GM23338 (cell line): ENCODE results near the gene APBB1. TPM values are rescaled to one million over a fixed set of nuclear protein-coding genes. Genes with fewer than 3 reads are reported as not detected.

ENCODE experiments used
- ATAC-seq: fragments of 200-7000 bp; cut with Tn5 transposase; 3 replicates; pipeline ENCODE4 v1.9.1; 2020
- DNase-seq: peaks from one replicate; pipeline ENCODE4 v3.0.0-alpha.2; 2015; ENCODE audit warnings: low spot score
- H2AFZ ChIP-seq: fragments of 200-600 bp; sonication (generic); 2 replicates; pipeline ENCODE4 v1.8.0; 2016; ENCODE audit warnings: antibody characterized with exemption, mild to moderate bottlenecking, moderate library complexity
- H3F3A ChIP-seq: fragments of 200-600 bp; sonication (generic); replicated peaks from 2 replicates; pipeline ENCODE4 v1.8.0; 2017; ENCODE audit warnings: antibody characterized with exemption, mixed run types, low read depth
- H3K27ac ChIP-seq: fragments of 200-600 bp; sonication (generic); 2 replicates; pipeline ENCODE4 v1.6.1; 2016; ENCODE audit warnings: low read depth
- H3K27me3 ChIP-seq: fragments of 200-600 bp; sonication (generic); 2 replicates; pipeline ENCODE4 v1.8.0; 2016; ENCODE audit warnings: mild to moderate bottlenecking, mixed run types, moderate library complexity; ENCODE audit not compliant: insufficient read depth
- H3K36me3 ChIP-seq: fragments of 200-600 bp; sonication (generic); 2 replicates; pipeline ENCODE4 v1.8.0; 2016; ENCODE audit warnings: mild to moderate bottlenecking; ENCODE audit not compliant: insufficient read depth
- H3K4me1 ChIP-seq: fragments of 200-600 bp; sonication (generic); 2 replicates; pipeline ENCODE4 v1.8.0; 2016; ENCODE audit warnings: mild to moderate bottlenecking, moderate library complexity; ENCODE audit not compliant: insufficient read depth
- H3K4me2 ChIP-seq: fragments of 200-600 bp; sonication (generic); 2 replicates; pipeline ENCODE4 v1.7.1; 2017; ENCODE audit warnings: mixed run types
- H3K4me3 ChIP-seq: fragments of 200-600 bp; sonication (generic); 2 replicates; pipeline ENCODE4 v1.6.1; 2016; ENCODE audit warnings: mixed run types
- H3K79me2 ChIP-seq: fragments of 200-600 bp; sonication (generic); replicated peaks from 2 replicates; pipeline ENCODE4 v1.8.0; 2017; ENCODE audit warnings: mild to moderate bottlenecking; ENCODE audit not compliant: insufficient read depth
- H3K9me2 ChIP-seq: fragments of 200-600 bp; sonication (generic); 2 replicates; pipeline ENCODE4 v1.8.0; 2017; ENCODE audit not compliant: insufficient read depth
- H4K20me1 ChIP-seq: fragments of 200-600 bp; sonication (generic); replicated peaks from 2 replicates; pipeline ENCODE4 v1.8.0; 2017; ENCODE audit warnings: mild to moderate bottlenecking; ENCODE audit not compliant: insufficient read depth
- H3K27ac Mint-ChIP-seq: 2 replicates; pipeline ENCODE4 v1.8.0; 2020; ENCODE audit warnings: inconsistent platforms, mild to moderate bottlenecking, moderate library complexity, mixed read lengths
- H3K27me3 Mint-ChIP-seq: 3 replicates; pipeline ENCODE4 v1.8.0; 2022; ENCODE audit warnings: low read depth, mild to moderate bottlenecking, moderate library complexity, mixed read lengths, inconsistent platforms; ENCODE audit not compliant: insufficient read depth, poor library complexity
- H3K36me3 Mint-ChIP-seq: 3 replicates; pipeline ENCODE4 v1.8.0; 2021; ENCODE audit warnings: low read depth, mild to moderate bottlenecking, inconsistent platforms, moderate library complexity, mixed read lengths
- H3K4me1 Mint-ChIP-seq: 3 replicates; pipeline ENCODE4 v1.8.0; 2020; ENCODE audit warnings: mild to moderate bottlenecking, inconsistent platforms, mixed read lengths
- H3K4me3 Mint-ChIP-seq: 3 replicates; pipeline ENCODE4 v1.8.0; 2021; ENCODE audit warnings: moderate library complexity, mild to moderate bottlenecking, inconsistent platforms, mixed read lengths
- H3K9me3 Mint-ChIP-seq: 3 replicates; pipeline ENCODE4 v1.8.0; 2020; ENCODE audit warnings: moderate library complexity, mild to moderate bottlenecking, inconsistent platforms, mixed read lengths
- ETS1 ChIP-seq: IDR thresholded peaks from 2 replicates; pipeline ENCODE4 v1.6.1; 2016; ENCODE audit warnings: antibody characterized with exemption
- EZH2 ChIP-seq: fragments of 200-600 bp; sonication (generic); IDR thresholded peaks from one replicate; pipeline ENCODE4 v1.8.0; 2017; ENCODE audit warnings: antibody characterized with exemption, mild to moderate bottlenecking, low read depth; ENCODE audit not compliant: unreplicated experiment
- EZH2phosphoT487 ChIP-seq: fragments of 200-600 bp; sonication (generic); IDR thresholded peaks from one replicate; pipeline ENCODE4 v1.8.1; 2018; ENCODE audit warnings: antibody characterized with exemption; ENCODE audit not compliant: unreplicated experiment
- JUNB ChIP-seq: IDR thresholded peaks from one replicate; pipeline ENCODE4 v1.6.1; 2016; ENCODE audit warnings: antibody characterized with exemption; ENCODE audit not compliant: unreplicated experiment
- NANOG ChIP-seq: IDR thresholded peaks from 2 replicates; pipeline ENCODE4 v1.6.1; 2016; ENCODE audit warnings: antibody characterized with exemption, borderline replicate concordance
- POLR2AphosphoS5 ChIP-seq: IDR thresholded peaks from 2 replicates; pipeline ENCODE4 v1.6.1; 2016; ENCODE audit warnings: antibody characterized with exemption, low read depth
- REST ChIP-seq: IDR thresholded peaks from one replicate; pipeline ENCODE4 v1.6.1; 2018; ENCODE audit warnings: antibody characterized with exemption; ENCODE audit not compliant: unreplicated experiment
- STAT1 ChIP-seq: IDR thresholded peaks from one replicate; pipeline ENCODE4 v1.6.1; 2016; ENCODE audit warnings: antibody characterized with exemption; ENCODE audit not compliant: unreplicated experiment
- ZNF114 ChIP-seq: fragments of 250-450 bp; sonication (Bioruptor Pico); IDR thresholded peaks from 2 replicates; pipeline ENCODE4 v1.5.0; 2020; ENCODE audit warnings: mild to moderate bottlenecking, moderate library complexity
- ZNF331 ChIP-seq: fragments of 250-450 bp; sonication (Bioruptor Pico); IDR thresholded peaks from 2 replicates; pipeline ENCODE4 v1.5.0; 2020; ENCODE audit warnings: low read depth, mild to moderate bottlenecking, moderate library complexity
- polyA plus RNA-seq: library from polyadenylated mRNA; unstranded; fragments of >200 nt; fragmentation: Nextera tagmentation; extraction: Ambion mirVana; gene quantifications from 2 replicates; pipeline ENCODE4 v1.2.1, GENCODE V29; 2016
- total RNA-seq: library from RNA; depleted of rRNA; stranded (reverse); fragments of >200 nt; shearing (Covaris generic); gene quantifications from 2 replicates; pipeline ENCODE4 v1.2.3, GENCODE V29; 2014
- TF ChIP-seq, protein P1 (sequence below): fragments of 250-450 bp; sonication (Bioruptor Pico); IDR thresholded peaks from 2 replicates; pipeline ENCODE4 v1.5.0; 2020; ENCODE audit warnings: mild to moderate bottlenecking, moderate library complexity

Gene APBB1
- total and polyA plus RNA-seq, 2 experiments from 2014 or later = 10.6 to 24.7 TPM

- no peaks in the 10 kb centered on the region for H3F3A ChIP-seq
- no peak for ATAC-seq
- Mint-ChIP-seq H3K9me3 (no peaks in the 10 kb centered on the region), H3K36me3 (no peaks in the 10 kb centered on the region), H3K4me1 (peaks cover 11% of the 10 kb centered on the region), H3K4me3 (no peak overlapping the region), H3K27me3 (peaks cover 9% of the 10 kb centered on the region), H3K27ac (no peak overlapping the region)
- TF ChIP-seq STAT1 (no peak), REST (no peak), POLR2AphosphoS5 (no peak), EZH2 (no peak), ZNF114 (CRISPR knock-in tag) (no peak), EZH2phosphoT487 (no peak), ETS1 (no peak), NANOG (no peak), JUNB (no peak), ZNF331 (no peak)
- TF ChIP-seq, protein P1, sequence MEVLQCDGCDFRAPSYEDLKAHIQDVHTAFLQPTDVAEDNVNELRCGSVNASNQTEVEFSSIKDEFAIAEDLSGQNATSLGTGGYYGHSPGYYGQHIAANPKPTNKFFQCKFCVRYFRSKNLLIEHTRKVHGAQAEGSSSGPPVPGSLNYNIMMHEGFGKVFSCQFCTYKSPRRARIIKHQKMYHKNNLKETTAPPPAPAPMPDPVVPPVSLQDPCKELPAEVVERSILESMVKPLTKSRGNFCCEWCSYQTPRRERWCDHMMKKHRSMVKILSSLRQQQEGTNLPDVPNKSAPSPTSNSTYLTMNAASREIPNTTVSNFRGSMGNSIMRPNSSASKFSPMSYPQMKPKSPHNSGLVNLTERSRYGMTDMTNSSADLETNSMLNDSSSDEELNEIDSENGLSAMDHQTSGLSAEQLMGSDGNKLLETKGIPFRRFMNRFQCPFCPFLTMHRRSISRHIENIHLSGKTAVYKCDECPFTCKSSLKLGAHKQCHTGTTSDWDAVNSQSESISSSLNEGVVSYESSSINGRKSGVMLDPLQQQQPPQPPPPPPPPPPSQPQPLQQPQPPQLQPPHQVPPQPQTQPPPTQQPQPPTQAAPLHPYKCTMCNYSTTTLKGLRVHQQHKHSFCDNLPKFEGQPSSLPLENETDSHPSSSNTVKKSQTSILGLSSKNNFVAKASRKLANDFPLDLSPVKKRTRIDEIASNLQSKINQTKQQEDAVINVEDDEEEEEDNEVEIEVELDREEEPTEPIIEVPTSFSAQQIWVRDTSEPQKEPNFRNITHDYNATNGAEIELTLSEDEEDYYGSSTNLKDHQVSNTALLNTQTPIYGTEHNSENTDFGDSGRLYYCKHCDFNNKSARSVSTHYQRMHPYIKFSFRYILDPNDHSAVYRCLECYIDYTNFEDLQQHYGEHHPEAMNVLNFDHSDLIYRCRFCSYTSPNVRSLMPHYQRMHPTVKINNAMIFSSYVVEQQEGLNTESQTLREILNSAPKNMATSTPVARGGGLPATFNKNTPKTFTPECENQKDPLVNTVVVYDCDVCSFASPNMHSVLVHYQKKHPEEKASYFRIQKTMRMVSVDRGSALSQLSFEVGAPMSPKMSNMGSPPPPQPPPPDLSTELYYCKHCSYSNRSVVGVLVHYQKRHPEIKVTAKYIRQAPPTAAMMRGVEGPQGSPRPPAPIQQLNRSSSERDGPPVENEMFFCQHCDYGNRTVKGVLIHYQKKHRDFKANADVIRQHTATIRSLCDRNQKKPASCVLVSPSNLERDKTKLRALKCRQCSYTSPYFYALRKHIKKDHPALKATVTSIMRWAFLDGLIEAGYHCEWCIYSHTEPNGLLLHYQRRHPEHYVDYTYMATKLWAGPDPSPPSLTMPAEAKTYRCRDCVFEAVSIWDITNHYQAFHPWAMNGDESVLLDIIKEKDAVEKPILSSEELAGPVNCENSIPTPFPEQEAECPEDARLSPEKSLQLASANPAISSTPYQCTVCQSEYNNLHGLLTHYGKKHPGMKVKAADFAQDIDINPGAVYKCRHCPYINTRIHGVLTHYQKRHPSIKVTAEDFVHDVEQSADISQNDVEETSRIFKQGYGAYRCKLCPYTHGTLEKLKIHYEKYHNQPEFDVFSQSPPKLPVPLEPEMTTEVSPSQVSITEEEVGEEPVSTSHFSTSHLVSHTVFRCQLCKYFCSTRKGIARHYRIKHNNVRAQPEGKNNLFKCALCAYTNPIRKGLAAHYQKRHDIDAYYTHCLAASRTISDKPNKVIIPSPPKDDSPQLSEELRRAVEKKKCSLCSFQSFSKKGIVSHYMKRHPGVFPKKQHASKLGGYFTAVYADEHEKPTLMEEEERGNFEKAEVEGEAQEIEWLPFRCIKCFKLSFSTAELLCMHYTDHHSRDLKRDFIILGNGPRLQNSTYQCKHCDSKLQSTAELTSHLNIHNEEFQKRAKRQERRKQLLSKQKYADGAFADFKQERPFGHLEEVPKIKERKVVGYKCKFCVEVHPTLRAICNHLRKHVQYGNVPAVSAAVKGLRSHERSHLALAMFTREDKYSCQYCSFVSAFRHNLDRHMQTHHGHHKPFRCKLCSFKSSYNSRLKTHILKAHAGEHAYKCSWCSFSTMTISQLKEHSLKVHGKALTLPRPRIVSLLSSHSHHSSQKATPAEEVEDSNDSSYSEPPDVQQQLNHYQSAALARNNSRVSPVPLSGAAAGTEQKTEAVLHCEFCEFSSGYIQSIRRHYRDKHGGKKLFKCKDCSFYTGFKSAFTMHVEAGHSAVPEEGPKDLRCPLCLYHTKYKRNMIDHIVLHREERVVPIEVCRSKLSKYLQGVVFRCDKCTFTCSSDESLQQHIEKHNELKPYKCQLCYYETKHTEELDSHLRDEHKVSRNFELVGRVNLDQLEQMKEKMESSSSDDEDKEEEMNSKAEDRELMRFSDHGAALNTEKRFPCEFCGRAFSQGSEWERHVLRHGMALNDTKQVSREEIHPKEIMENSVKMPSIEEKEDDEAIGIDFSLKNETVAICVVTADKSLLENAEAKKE (CRISPR knock-in tag) = no peak
- H2AFZ ChIP-seq = no peak overlapping the region
- H3K27me3 ChIP-seq = no peaks in the 10 kb centered on the region
- H3K27ac ChIP-seq = no peak overlapping the region
- H4K20me1 ChIP-seq = no peaks in the 10 kb centered on the region
- H3K4me3 ChIP-seq = no peak overlapping the region
- no peak overlapping the region for H3K4me2 ChIP-seq
- no peaks in the 10 kb centered on the region for H3K79me2 ChIP-seq
- H3K9me2 ChIP-seq = no peaks in the 10 kb centered on the region
- H3K4me1 ChIP-seq = no peaks in the 10 kb centered on the region; the same call in 1 of the 2 replicates
- DNase-seq = no peak
- no peaks in the 10 kb centered on the region for H3K36me3 ChIP-seq
These were observed 13.0 kb upstream of the APBB1 start for GRCh38 chr11:6431861-6432260.
